Breast epithelium (tissue), 4 donors: ENCODE data around the gene TRIM46. TPM values are rescaled to one million over a fixed set of nuclear protein-coding genes. Genes with fewer than 3 reads are reported as not detected.
A peak's percentile ranks its signal among the peaks of the same experiment; 100 is the strongest.

ENCODE experiments used
- DNase-seq, 2 donors: peaks; one replicate each; pipeline ENCODE4 v3.0.0-alpha.2; 2019; ENCODE audit warnings: low spot score in 2 of 2
- H3K27ac ChIP-seq, 2 donors: fragments of 200-600 bp; sonication (generic) in 1 of 2; one replicate each; pipeline ENCODE4 v1.5.1; 2016 to 2019; ENCODE audit warnings: mild to moderate bottlenecking in 1 of 2
- H3K27me3 ChIP-seq, 2 donors: fragments of 200-600 bp; sonication (generic) in 1 of 2; one replicate each; pipeline versions ENCODE4 v1.5.1 to v1.6.0; 2017 to 2019; ENCODE audit warnings: control low read depth in 1 of 2, mild to moderate bottlenecking in 1 of 2
- H3K36me3 ChIP-seq: fragments of 200-600 bp; one replicate; pipeline ENCODE4 v1.5.1; 2019
- H3K4me1 ChIP-seq, 2 donors: fragments of 200-600 bp; sonication (generic); one replicate each; pipeline ENCODE4 v1.5.1; 2016 to 2019; ENCODE audit warnings: control low read depth in 1 of 2
- H3K4me3 ChIP-seq, 3 donors: fragments of 200-600 bp; sonication (generic); 1 replicate in 2 of 3; 2 replicates in 1 of 3; pipeline ENCODE4 v1.5.1; 2016 to 2019; ENCODE audit warnings: mild to moderate bottlenecking in 3 of 3, moderate library complexity in 2 of 3
- H3K9me3 ChIP-seq, 2 donors: fragments of 200-600 bp; sonication (generic) in 1 of 2; one replicate each; pipeline ENCODE4 v1.5.1; 2016 to 2019; ENCODE audit warnings: control low read depth in 1 of 2
- POLR2A ChIP-seq: fragments of 450-650 bp; IDR thresholded peaks from one replicate; pipeline ENCODE4 v1.6.1; 2016; ENCODE audit warnings: antibody characterized with exemption, mild to moderate bottlenecking, moderate library complexity
- POLR2AphosphoS5 ChIP-seq, 3 donors: sonication (generic); formaldehyde crosslinking; IDR thresholded peaks; one replicate each; pipeline ENCODE4 v1.6.1; 2017; ENCODE audit warnings: antibody characterized with exemption in 3 of 3
- intact Hi-C: fragments of 100-400 bp; cut with DNase I; formaldehyde crosslinking; loops from one replicate; pipeline ENCODE4 v1.15.1; 2023; ENCODE audit warnings: low total_unique reads
- total RNA-seq, 3 donors: library from RNA; depleted of rRNA; stranded (reverse); fragments of >200 nt; gene quantifications; one replicate each; pipeline ENCODE4 v1.1.0, GENCODE V29; 2016
- TF ChIP-seq, protein P1 (sequence below), 3 donors: fragments of 450-650 bp; IDR thresholded peaks; one replicate each; pipeline ENCODE4 v1.5.1; 2016 to 2017; ENCODE audit warnings: antibody characterized with exemption in 3 of 3, mild to moderate bottlenecking in 3 of 3, moderate library complexity in 3 of 3

TRIM46 gene
- total RNA-seq, 3 donors from 2014 or later = 0.98 to 1.5 TPM; not detected in 1

DNA sequence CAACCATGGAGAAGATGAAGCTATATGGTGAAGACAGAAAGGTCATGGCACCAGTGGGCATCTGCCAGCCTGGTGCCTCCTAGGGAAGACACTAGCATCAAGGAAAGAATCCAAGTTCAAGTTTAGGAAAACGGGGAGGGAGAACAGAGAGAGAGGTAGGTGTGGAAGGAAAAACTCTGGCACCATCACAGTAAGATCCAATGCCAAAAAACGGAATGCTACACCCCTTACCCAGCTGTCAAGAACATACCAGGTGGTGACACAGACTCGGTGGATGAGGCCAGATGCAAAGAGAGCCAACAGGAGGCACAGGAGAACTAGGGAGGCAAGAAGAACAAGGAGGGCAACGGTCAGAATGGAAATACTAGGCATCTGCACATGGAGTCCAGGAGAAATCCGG is 4.1 kb upstream of the TRIM46 start:
- intact Hi-C loops = loop anchor here (5.0 kb wide), 1 partner anchor 77 kb away; no protein-coding TSS in a partner anchor
- no peak overlapping the region for H3K27ac ChIP-seq
- DNase-seq = no peak

DNA sequence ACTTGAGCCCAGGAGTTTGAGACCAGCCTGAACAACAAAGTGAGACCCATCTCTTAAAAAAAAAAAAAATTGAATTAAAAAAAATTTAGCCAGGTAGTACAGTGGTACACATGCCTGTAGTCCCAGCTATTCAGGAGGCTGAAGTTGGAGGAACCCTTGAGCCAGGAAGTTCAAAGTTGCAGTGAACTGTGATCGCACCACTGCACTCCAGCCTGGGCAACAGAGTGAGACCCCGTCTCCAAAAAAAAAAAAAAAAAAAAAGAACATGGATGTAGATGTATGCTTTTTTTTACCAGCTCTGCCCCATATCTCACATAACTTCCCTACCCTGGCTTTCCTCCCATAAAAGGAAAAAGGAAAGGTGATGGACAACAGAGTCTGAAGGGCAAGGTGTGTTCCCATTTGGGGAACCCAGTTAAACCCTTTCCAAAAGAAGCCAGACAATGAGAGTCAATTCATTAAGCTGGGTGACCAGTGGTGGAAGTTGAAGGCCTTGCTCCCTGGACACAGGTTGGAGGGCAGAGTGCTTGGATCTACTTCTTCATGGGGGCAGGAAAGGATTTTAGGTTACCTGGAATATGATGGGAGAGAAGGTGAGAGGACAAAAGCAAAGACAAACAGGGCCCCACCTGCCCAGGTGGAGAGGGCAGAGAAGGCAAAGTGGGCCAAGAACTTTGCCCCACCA is 3.4 kb upstream of the TRIM46 start:
- DNase-seq = no peak
- Histone ChIP-seq H3K4me3 (no peak overlapping the region), H3K27ac (no peak overlapping the region), H3K9me3 (no peaks in the 10 kb centered on the region), H3K4me1 (peaks cover 3% of the 10 kb centered on the region in 2 donors), H3K27me3 (no peaks in the 10 kb centered on the region), H3K36me3 (no peaks in the 10 kb centered on the region)
- intact Hi-C loops = no loop called here
- TF ChIP-seq, protein P1, sequence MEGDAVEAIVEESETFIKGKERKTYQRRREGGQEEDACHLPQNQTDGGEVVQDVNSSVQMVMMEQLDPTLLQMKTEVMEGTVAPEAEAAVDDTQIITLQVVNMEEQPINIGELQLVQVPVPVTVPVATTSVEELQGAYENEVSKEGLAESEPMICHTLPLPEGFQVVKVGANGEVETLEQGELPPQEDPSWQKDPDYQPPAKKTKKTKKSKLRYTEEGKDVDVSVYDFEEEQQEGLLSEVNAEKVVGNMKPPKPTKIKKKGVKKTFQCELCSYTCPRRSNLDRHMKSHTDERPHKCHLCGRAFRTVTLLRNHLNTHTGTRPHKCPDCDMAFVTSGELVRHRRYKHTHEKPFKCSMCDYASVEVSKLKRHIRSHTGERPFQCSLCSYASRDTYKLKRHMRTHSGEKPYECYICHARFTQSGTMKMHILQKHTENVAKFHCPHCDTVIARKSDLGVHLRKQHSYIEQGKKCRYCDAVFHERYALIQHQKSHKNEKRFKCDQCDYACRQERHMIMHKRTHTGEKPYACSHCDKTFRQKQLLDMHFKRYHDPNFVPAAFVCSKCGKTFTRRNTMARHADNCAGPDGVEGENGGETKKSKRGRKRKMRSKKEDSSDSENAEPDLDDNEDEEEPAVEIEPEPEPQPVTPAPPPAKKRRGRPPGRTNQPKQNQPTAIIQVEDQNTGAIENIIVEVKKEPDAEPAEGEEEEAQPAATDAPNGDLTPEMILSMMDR (IDR thresholded peaks at IDR 0.05) = no peak
- no peak for TF ChIP-seq POLR2AphosphoS5 (IDR thresholded peaks at IDR 0.05)

More for the DNA sequence above, 4.1 kb upstream of the TRIM46 start:
- no peak overlapping the region for H3K4me3 ChIP-seq
- TF ChIP-seq POLR2A (no peak), POLR2AphosphoS5 (IDR thresholded peaks at IDR 0.05) (no peak)
- TF ChIP-seq, protein P1 (IDR thresholded peaks at IDR 0.05) = no peak
- H3K36me3 ChIP-seq = no peaks in the 10 kb centered on the region
- no peaks in the 10 kb centered on the region for H3K27me3 ChIP-seq
- H3K9me3 ChIP-seq = no peaks in the 10 kb centered on the region
- H3K4me1 ChIP-seq = peaks cover 3% of the 10 kb centered on the region in 2 donors

GRCh38 chr1:155170806-155171205 is 2.8 kb upstream of the TRIM46 start:
- TF ChIP-seq POLR2AphosphoS5 (IDR thresholded peaks at IDR 0.05) = no peak
- no peak for TF ChIP-seq POLR2A
- TF ChIP-seq, protein P1 (IDR thresholded peaks at IDR 0.05) = no peak
- no peak overlapping the region for H3K27ac ChIP-seq
- H3K27me3 ChIP-seq = no peaks in the 10 kb centered on the region
- no peak for DNase-seq
- no peaks in the 10 kb centered on the region for H3K36me3 ChIP-seq
- peaks cover 3% of the 10 kb centered on the region in 2 donors for H3K4me1 ChIP-seq
- no peaks in the 10 kb centered on the region for H3K9me3 ChIP-seq
- intact Hi-C loops = no loop called here
- H3K4me3 ChIP-seq = no peak overlapping the region

GRCh38 chr1:155171836-155172731 is 1.6 kb upstream of the TRIM46 start:
- no peak for TF ChIP-seq POLR2A
- TF ChIP-seq POLR2AphosphoS5 (IDR thresholded peaks at IDR 0.05) = no peak

DNA sequence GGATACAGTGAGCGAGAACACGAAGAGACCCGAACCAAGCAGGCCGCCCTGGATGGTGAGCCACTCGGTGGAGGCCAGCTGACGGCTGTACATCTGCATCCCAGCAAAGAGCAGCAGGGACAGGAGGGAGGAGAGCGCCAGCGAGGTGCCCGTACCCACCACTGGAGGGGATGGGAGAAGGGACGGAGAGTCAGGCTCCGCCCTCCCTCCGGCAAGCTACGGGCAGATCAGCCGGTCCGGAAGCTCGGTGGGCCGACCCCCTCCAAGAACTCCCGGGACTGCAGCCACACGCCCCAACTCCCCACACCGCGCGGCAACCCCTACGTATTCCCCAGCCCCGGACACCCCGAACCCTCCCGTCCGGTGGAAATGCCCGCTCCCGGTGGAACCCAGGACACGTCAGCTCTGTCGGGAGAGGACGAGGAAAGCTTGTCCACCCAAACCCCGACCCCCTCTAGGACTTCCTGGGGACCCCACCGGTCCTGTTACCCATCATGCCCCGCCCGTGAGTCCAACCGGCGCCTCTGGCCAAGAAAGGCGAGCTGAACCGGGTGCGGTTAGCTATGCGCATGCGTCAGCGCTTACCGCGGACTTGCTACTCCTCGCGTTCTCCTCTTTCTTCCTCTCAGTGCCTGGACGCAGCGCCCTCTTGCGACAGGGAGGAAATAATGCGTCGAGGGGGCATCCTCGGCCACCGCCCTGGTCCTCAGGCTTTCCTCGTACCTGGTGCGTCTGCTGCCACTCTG is 744 bp upstream of the TRIM46 start, which contains the start of gene KRTCAP2:
Gene KRTCAP2, minus strand, starts transcription at position 573 of the 746 bp plus-strand sequence. Its CDS starts 80 bp downstream, at position 493.
- DNase-seq = peak; percentile 92 to 95
- intact Hi-C loops = no loop called here
- Histone ChIP-seq H3K36me3 (no peaks in the 10 kb centered on the region), H3K27ac (peak within 1 kb of the TSS; percentile 96 to 98), H3K4me3 (peak within 1 kb of the TSS; percentile 76 to 90 (median 82)), H3K4me1 (peaks cover 0 to 10% of the 10 kb centered on the region in 2 donors), H3K27me3 (no peaks in the 10 kb centered on the region), H3K9me3 (no peaks in the 10 kb centered on the region)
- TF ChIP-seq POLR2AphosphoS5 (IDR thresholded peaks at IDR 0.05) (peak; percentile 41 to 78 (median 69)), POLR2A (peak; percentile 56)
- TF ChIP-seq, protein P1 (IDR thresholded peaks at IDR 0.05) = peak; percentile 92 to 96 (median 95)

More at GRCh38 chr1:155171836-155172731, 1.6 kb upstream of the TRIM46 start:
- Histone ChIP-seq H3K4me1 (peaks cover 3 to 10% of the 10 kb centered on the region in 2 donors), H3K36me3 (no peaks in the 10 kb centered on the region), H3K27ac (peak overlapping the region; percentile 96 to 98), H3K4me3 (peak overlapping the region; percentile 76 to 90 (median 82)), H3K27me3 (no peaks in the 10 kb centered on the region), H3K9me3 (no peaks in the 10 kb centered on the region)
- DNase-seq = peak in 1 of 2 donors; percentile 15
- intact Hi-C loops = no loop called here
